Umbilical cord (tissue), 2 donors: ENCODE measurements around the gene OR6F1. TPM values are rescaled to one million over a fixed set of nuclear protein-coding genes. Genes with fewer than 3 reads are reported as not detected.
"Not testable (repeated sequence)": the region's sequence is repeated elsewhere in the genome, so short reads cannot be mapped to it uniquely, and the experiment has no call there.

Experiments used
- DNase-seq: peaks from one replicate; pipeline ENCODE4 v3.0.0-alpha.2; 2015; ENCODE audit warnings: low spot score
- total RNA-seq: library from RNA; depleted of rRNA; stranded (reverse); fragments of >200 nt; gene quantifications from one replicate; pipeline ENCODE4 v1.2.3, GENCODE V29; 2014; ENCODE audit warnings: low replicate concordance; ENCODE audit not compliant: insufficient read depth

Gene OR6F1
- total RNA-seq: 0.72 TPM

- no peak for DNase-seq
Observed at GRCh38 chr1:247716546-247716945, at the start of gene OR6F1. TSS of gene OR6F1 (minus strand) at chr1:247716646. CDS start at chr1:247712755, 3,891 bp downstream.

- no peak for DNase-seq
Observed at GRCh38 chr1:247760456-247760855, 44.0 kb upstream of the OR6F1 start, which contains the start of gene OR1C1. TSS of gene OR1C1 (minus strand) at chr1:247760556. CDS start at chr1:247758406, 2,150 bp downstream.

DNA sequence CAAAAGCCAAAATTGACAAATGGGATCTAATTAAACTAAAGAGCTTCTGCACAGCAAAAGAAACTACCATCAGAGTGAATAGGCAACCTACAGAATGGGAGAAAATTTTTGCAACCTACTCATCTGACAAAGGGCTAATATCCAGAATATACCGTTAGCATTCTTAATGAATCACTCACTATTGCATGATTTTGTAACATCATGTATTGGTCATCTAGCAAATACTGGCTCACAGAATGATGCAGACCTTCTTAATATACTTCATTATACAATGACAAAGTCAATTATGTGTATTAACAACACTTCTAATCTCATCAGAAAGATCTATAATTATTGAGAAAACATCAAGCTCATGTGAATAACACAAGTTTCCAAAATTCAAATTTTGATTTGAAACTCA lies 37.9 kb upstream of the OR6F1 start:
- DNase-seq: not testable (repeated sequence)

- DNase-seq: no peak
Observed at GRCh38 chr1:247749870-247750269, 33.4 kb upstream of the OR6F1 start.

- DNase-seq: no peak
Observed at GRCh38 chr1:247748041-247748440, 31.6 kb upstream of the OR6F1 start, which contains the start of gene OR14A2. TSS of gene OR14A2 (minus strand) at chr1:247748141.

- DNase-seq: no peak
Observed at GRCh38 chr1:247747616-247748015, 31.2 kb upstream of the OR6F1 start.

DNA sequence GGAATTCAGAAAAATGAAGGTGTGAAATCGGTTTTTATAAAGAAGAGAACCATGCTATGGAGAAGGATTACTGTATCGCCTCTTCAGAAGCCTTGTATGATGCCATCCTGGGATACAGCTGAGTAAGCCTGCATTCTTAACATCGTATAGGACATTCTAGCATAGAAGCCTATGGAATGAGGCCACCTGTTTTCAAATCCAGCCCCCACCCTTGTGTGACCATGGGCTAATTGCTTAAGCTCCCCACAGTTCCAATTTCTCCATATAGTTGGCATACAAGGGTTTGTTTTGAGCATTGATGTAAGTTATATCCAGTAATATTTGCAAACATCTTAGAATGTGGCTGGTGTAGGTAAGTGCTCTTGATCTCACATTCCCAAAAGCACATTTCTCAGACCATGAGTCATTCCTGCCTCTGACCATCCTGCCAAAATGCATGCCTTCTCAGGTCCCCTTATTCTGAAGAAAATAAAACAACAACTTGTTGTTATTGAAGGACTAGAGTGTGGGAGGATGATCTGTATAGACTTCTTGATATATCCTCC lies 30.0 kb upstream of the OR6F1 start:
- DNase-seq: no peak

GRCh38 chr1:247742215-247742760 lies 25.8 kb upstream of the OR6F1 start:
- not testable (repeated sequence) for DNase-seq

DNA sequence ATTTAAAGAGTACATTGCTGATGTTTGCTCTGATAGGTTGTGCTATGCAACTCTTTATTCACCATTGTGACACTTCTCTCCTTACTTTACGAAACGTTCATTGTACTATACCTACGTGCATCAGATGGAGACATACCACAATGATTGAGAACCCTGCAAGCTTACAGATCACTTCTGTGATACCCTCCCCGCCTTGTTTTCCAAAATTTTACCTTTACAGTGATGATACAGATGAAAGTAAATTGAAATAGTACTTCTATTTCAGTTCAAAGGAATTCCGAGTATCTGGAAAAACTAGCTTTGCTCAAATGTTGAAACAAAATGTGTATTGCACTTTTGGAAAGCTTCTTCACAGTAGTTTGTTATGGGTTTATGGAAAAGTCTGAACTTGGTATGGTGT lies 25.3 kb upstream of the OR6F1 start:
- DNase-seq: no peak

GRCh38 chr1:247740721-247741120 lies 24.3 kb upstream of the OR6F1 start:
- no peak for DNase-seq

DNA sequence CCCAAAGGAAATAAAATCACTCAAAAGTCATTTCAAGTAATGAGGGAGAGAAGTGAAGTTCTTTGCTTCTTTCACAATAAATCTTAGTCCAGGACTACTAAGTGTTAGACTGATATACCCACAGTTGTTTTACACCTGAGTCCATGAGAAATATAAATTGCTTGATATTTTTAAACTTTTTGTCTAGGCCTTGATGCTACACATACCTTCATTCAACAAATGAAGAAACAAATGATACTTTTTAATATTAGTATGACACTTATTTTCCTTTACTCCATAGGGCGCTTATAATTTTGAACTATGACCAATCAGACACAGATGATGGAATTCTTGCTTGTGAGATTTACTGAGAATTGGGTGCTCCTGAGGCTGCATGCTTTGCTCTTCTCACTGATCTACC lies 21.9 kb upstream of the OR6F1 start, which contains the start of gene OR14K1:
Gene OR14K1 (plus strand): TSS at position 301 of the 400 bp plus-strand sequence. CDS start 0 bp downstream, at position 301.
- DNase-seq: no peak

DNA sequence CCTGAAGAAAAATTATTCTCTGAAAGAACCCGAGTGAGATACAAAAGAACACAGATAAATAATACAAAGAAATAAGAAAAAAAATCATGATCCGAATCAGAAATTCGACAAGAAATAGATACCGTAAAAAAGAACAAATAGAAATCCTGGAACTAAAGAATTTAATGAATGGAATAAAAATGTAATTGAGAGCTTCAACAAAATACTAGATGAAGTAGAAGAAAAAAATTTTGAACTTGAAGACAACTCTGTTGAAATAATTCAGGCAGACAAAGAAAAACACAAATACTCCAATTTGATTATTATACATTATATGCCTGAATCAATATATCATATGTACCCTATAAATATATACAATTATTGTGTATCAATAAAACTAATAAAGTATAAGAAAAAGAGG lies 4.8 kb upstream of the OR6F1 start:
- DNase-seq: no peak

DNA sequence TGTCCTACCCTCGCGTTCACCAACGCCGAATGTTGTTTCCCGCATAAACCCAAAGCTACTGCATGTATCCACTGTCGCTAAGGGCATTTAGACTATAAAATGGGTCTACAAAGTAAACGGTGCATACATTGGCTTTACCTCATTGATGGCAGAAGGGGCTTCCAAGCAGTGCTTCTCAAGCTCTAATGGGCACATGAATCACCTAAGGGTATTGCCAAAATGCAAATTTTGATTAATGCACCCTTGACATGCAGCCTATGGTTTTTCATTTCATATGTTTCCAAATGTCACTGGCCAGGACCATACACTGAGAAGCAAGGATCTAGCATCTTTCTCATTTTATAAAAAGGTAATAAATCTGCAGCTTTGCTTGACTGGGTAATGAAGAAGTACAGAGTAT lies 2.7 kb downstream of the OR6F1 start:
- no peak for DNase-seq

- DNase-seq: not testable (repeated sequence)
Observed at GRCh38 chr1:247710681-247711080, 5.8 kb downstream of the OR6F1 start.

- no peak for DNase-seq
Observed at GRCh38 chr1:247701338-247701737, 15.1 kb downstream of the OR6F1 start.

- DNase-seq: peak; percentile 30
Observed at GRCh38 chr1:247681288-247681897, 35.1 kb downstream of the OR6F1 start.

GRCh38 chr1:247680171-247680570 lies 36.3 kb downstream of the OR6F1 start:
- DNase-seq: no peak

DNA sequence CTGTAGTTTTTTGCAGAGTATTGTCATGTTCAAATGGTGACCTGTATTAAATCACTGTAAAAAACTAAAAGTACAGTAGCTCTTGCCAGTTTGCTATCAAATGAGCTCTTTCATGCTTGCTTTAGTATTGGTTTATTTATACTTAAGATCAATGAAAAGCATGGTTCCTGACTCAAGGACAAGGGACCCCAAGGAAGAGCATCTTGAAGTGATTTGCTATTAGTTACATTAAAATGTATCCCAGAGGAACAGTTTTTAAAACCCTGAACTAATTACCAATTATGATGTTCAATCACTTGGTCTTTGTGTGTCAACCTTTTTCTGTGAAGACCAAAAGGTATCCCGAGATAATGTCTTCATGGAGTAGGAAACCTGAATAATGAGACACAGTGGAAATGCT lies 36.8 kb downstream of the OR6F1 start, which contains the start of gene OR13G1:
Gene OR13G1 (minus strand): TSS at position 101 of the 400 bp plus-strand sequence. CDS start 6,698 bp downstream, outside the sequence.
- no peak for DNase-seq

DNA sequence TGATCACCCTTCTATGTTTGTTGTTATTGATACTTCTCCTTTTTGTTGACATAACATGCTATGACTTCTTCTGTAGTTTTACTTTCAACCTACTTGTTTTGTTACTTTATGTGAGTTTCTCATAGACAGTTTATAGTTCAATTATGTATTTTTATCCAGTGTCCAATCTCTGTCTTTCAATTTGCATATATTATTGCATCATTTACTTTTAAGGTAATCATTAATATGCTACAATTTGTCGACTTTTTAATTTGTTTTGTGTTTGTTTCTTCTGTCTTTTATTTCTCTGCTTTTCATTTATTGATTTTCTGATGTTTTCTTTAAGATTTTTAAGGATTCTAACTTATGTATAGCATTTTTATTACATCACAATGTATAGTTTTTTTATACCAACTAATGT lies 47.2 kb downstream of the OR6F1 start:
- no peak for DNase-seq
